ACHN (cell line): Measurements from ENCODE around the gene TLL1.

Experiments used
- DNase-seq: peaks from one replicate; pipeline ENCODE4 v3.0.0-alpha.2; 2015
- in situ Hi-C: cut with HindIII; loops from 2 replicates; pipeline ENCODE4 v1.10.0; 2017; ENCODE audit warnings: low sequenced_read_pairs, low pct_ligation_motif_present, low pct_unique_long_range_greater_than_20kb

Gene TLL1

DNA sequence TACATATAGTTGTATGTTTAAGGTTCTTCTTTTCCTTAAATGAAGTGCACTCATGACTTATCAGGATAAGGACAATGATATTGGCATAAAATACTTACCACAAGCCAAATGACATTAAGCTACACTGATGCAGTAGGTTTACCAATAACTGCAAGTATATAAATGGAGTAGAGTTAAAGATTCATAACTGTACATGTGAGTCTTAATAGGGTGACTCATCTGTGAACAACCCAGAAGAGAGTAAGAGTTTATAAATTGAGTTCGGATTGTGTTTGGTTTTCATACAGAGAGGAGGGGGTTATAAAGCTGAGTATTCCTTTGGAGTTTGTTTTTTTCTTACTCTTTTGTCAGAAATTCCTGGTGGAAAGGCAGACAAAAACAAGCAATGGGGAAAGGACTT, 144.8 kb downstream of the TLL1 start:
- DNase-seq, result no peak
- in situ Hi-C loops, result no loop called here

DNA sequence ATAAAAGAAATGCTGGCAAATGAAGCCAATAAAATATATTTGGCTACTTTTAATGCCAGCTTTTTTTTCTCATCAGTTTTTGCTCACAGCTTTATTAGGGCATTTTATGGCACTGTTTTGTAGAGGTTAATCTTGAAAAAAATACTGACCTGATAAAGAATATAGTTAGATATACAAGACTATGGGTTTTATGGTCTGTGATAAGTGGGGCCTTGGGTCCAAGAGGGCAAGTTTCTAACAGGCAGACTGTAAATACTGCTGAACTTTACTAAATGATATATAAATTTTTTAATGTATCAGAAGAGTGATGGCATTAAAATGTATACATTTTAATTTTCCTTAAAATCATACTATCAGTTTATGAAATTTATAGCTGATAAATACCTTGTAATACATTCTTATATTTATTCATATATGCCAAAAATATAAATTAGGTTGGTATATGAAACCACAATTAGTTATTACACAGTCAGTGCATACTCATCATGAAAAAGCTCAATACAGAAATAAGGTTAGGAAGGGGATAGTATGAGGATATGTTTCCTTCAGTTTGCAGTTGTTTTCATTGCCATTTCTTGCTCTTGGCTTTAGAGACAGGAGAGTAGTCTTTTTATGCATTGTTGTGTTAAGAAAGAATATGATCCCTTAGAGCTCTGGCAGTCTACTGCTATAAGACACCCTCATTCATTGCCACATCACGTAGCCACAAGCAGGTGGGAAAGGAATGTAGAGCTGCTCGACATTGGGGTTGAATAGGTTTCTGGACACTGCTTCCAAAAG, 146.6 kb downstream of the TLL1 start:
- no peak for DNase-seq
- in situ Hi-C loops, result no loop called here

DNA sequence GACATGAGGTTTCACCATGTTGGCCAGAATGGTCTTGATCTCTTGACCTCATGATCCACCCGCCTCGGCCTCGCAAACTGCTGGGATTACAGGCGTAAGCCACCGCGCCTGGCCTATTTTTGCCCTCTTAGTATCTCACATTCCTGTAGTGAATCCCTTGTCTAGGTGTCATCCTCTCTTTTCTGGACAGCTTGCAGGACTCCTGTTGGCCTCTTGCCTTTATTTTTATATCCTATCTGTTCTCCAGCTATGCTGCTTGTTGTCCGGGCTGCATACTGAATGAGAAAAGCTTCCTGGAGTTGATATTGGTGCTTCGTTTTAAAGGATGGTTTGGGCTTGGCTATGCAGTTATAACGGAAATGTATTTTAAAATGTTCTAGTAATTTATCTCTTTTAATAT, 148.6 kb downstream of the TLL1 start:
- in situ Hi-C loops, result no loop called here
- no peak for DNase-seq

DNA sequence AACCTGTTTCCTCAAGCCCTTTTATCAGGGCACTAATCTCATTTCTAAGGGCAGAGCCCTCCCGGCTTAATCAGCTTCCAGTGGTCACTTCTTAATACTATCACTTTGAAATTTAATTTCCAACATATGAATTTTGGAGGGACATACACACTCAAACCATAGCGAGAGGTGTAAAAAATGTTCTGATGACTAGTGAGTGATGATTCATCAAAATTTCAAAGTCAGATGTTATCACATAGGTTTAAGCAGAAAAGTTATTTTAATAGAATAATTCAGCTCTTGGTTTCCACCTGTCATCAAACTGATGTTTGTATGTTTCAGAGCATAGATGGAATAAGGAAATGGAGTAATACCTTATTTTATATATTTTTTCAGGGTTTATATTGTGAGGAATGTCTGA, 161.9 kb downstream of the TLL1 start:
- in situ Hi-C loops, result no loop called here
- no peak for DNase-seq

DNA sequence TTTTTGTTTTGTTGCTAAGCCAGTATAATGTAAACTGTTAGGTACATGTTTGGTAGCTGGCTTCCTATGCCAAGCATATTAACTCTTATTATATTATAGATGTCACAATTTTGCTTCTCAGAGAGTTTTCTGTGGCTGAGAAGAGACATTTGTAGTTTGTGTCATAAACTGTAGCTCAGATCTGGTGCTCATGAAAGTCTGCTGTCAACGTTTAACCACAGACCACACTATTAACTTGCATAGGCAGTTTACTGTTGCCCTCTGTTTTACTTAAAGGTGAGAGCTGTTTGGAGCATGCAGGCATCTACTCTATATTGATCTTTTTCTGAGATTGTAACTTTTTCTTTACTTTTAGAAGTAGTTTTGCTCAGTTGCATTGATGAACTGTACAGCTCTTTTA, 166.8 kb downstream of the TLL1 start:
- no peak for DNase-seq
- in situ Hi-C loops, result no loop called here

DNA sequence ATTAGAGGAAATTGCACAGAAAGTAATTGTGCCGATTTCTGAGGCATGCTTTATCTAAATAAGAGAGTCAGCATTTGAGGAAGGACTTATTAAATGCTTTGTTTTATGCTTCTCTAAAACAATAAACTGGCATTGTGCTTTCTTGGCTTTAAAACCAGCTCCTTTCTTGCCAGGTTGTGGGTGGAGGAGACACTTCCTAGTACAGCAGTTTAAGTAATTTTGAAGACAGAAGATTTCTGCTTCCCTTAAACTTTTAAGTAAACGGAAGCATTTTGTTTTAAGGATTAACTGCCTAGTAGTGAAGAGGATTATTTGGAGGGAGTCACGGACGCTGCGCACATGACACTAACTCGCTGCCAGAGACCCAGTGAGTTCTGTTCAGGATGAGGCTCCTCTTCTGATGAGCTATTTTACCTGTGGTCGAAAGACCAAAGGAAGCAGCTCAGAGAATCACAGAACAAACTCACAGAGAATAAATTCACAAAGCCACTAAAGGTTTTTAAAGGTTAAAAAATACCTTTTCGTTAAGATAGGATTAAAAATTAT, 169.5 kb downstream of the TLL1 start:
- in situ Hi-C loops, result no loop called here
- no peak for DNase-seq

DNA sequence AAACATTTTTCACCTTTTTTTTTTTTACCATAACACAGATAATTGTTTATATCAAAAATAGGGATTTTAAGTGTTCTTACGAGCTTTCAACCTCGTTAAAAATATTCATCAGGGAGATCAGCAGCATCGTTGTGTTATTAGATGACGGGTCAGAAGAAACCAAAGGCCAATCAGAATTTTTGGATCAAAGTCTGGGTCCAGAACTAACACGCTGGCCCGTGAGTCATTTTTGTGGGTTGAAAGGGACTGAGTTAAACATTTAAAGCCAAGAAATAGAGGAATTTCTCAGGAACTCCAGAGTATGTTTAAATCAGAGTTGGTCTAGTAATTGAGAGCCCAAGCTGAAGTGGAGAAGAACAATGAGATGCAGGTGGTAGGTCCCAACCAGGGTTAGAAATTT, 170.8 kb downstream of the TLL1 start:
- no peak for DNase-seq

DNA sequence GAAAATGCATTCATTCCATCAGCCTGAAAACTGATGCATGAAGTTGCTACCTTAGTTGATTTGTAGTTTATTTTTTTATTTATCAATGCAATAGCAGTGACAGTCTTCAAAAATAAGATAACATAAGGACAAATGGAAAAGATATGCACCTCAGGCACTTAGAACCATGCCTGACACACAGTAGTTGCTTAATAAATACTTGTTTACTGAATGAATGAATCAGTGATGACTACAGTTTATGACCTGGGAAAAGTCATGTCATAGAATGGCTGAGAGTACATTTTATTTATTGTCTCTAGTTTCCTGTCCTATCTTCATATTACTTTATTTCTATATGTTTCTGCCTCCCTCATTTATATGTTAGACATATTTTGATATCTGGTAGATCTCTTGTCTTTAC, 171.8 kb downstream of the TLL1 start:
- DNase-seq, result no peak
- in situ Hi-C loops, result no loop called here

More for the DNA sequence above, 170.8 kb downstream of the TLL1 start:
- in situ Hi-C loops, result no loop called here

DNA sequence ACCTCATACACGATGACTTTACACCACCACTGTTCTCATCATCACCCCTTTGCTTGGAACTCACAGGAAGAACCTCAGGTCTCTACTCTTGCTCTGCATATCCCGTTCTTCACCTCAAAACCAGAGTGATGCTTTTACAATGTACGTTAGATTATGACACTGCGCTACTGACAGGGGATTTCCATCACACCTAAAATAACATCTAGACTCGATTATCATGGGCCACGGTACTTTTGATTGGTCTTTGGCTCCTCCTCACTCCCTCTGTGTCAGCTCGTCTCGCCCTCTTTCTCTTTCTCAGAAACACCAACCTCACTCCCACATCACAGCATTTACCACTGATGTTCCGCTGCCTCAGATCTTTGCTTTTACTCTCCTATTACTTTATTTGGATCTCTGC, 172.4 kb downstream of the TLL1 start:
- no peak for DNase-seq

DNA sequence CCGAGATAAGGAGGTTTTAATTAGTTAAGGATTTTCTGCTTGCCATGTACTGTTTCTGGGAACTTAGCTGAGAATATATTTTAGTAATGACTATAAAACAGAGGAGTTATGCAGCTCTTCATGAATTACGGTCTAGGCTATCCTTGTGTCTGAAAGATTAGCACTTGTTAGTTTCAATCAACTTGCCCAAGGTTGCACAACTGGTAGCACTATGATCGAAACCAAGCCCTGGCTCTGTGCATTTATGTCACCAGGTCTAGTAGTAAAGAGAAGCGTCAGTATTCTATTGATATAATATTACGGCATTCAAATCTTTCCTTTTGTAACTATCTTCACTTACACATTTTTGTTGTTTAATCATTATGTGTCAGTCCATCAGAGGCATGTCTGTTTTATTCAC, 176.0 kb downstream of the TLL1 start:
- DNase-seq, result no peak
- in situ Hi-C loops, result no loop called here

More for the DNA sequence above, 172.4 kb downstream of the TLL1 start:
- in situ Hi-C loops, result no loop called here

DNA sequence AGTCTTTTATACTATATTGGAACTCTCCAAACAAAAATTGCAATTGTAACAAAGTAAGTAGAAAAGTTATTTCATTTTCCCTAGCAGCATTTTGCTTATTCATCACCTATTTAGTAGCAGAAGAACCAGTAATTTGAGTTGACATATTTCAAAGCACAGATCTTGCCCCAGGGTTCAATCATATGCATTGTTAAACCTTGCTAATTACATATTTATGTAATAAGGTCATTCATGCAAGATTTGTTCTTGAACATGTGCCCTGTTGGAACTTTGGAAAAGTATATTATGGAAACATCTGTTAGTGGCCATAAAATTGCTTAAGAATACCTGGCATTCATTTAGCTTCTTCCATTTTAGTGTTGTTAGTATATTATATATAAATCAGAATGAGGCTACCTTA, 191.7 kb downstream of the TLL1 start:
- no peak for DNase-seq
- in situ Hi-C loops, result no loop called here

DNA sequence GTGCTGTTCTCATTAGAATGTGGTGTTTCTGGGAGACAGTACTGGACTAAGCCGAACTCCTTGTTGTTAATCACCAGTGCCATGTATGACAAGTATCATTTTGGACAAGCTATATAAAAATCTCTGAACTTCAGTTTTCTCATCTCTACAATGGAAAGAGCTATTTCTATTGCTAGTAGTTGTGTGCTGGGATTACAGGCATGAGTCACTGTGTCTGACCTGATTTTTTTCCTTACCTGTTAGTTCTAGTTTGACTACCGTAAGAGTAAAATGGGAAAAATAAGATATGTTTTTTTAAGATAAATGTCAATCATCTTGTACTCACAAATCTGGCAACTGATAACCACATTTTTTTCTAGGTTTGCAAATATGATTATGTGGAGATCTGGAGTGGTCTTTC, 192.3 kb downstream of the TLL1 start:
- in situ Hi-C loops, result no loop called here
- no peak for DNase-seq

DNA sequence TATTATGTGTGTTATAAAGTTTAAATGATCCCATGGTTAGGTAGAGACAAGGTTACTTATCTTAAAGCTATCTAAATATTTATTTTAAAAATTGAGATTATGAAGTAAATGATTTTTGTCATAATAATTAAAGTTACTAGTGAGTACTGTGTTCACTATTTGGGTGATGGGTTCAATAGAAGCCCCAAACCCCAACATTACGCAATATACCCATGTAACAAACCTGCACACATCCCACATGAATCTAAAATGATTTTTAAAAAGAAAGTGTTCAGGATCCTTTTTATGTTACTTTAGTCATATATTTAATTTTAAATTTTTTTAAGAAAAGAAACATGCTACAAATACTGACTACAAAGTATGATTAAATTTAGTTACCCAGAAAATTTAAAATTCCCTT, 193.9 kb downstream of the TLL1 start:
- in situ Hi-C loops, result no loop called here
- DNase-seq, result no peak

DNA sequence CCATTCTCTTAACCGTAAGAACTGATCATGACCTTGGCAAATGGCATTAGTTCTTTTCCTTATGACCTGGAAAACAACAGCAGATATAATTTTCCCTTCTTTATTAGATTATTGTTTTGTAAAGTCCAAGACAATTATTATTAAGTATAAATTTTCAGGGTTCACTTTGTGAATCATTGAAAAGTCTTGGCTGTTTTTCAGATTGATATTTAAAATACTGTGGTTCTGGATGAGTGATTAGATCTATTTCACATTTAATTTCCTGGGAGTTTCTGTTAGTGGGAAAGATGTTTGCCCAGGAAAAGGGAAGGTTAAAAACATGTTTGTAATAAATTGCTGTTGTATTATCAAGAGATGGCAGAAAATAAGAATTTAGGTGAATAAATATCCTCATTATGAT, 194.9 kb downstream of the TLL1 start:
- DNase-seq, result no peak
- in situ Hi-C loops, result no loop called here

DNA sequence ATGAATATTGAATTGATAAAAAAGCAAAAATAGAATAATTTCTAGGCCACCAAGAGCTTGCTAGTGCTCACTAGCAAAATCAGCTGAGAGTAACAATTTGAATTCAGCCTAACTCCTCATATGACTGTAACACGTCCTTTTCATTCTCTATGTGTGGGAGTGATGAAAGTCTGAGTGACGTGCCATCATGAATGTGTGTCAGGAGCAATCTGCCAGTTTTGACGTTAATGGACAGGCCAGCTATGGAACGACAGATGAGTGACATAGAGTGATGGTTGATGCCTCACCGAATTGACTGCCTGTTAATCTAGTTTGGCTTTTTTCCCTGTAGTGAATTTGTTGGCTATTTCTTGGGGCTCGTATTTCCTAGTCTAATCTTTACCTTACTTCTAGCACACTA, 200.7 kb downstream of the TLL1 start:
- in situ Hi-C loops, result no loop called here

DNA sequence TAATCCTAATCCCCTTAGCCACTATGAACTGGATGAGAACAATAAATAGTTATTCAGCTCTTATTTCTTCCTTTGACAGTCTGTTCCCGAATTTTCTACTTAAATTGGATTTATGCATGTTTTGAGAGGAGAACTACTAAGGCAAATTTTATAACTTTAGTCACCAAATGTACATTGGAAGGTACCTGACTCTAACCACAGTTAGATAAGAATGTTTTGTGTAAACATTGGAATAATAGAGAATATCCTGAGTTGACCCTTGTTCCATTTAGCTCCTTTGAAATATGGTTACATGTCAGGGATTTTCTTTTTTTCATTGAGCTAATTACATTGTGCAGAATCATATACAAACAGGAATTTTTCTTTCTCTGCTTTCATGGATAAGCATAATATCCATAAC, 202.6 kb downstream of the TLL1 start:
- DNase-seq, result no peak
- in situ Hi-C loops, result no loop called here

More for the DNA sequence above, 200.7 kb downstream of the TLL1 start:
- no peak for DNase-seq

DNA sequence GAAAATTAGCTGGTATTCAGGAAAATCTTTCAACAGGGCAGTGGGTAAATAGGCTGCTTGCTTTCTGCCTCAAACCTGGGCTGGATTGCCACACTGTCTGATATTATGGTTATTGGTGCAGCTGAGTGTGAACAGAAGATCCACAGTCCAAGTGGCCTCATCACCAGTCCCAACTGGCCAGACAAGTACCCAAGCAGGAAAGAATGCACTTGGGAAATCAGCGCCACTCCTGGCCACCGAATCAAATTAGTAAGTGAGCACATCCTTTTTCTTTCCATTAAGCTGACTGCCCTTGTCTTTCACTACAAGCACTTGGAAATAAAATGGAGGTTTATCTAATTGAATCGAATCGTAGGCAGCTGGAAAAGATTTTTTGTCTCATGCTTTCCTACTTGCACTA, 204.7 kb downstream of the TLL1 start:
- in situ Hi-C loops, result no loop called here
- DNase-seq, result no peak

DNA sequence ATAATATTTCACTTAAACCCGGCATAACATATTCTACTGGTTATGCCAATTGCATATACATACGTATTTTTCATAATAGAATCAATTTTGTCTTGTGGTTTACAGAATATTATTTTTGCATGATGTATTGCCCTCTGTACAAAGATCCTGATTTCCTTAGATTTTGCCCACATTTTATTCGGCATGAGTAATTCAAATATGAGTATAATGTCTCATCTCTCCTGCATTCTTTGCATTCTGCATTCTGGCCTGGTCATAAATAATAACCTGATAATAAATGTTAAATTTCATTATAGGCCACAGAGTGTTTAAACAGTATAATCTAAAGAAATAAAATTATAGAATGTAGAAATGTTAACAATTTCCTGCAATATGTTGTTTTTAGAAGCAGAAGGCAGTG, 205.3 kb downstream of the TLL1 start:
- no peak for DNase-seq
- in situ Hi-C loops, result no loop called here

DNA sequence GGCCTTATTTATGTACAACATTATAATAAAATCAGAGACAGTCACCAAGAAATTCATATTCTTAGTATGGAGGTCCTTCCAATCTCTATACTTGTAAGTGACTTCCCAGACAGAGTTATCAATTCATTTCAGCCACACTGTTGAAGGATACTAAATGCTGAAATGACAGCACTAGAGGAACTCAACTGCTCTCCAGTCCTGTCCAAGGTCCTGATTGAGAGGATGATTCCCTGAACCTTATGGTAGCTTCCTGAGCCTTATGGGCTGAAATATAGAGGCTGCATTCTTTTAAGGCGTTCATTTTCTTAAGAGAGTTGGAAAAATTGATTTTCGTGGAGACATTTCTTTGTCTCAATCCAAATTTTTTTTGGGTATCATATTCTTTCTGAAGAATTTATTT, 205.9 kb downstream of the TLL1 start:
- peak; percentile 4 for DNase-seq
- in situ Hi-C loops, result no loop called here

DNA sequence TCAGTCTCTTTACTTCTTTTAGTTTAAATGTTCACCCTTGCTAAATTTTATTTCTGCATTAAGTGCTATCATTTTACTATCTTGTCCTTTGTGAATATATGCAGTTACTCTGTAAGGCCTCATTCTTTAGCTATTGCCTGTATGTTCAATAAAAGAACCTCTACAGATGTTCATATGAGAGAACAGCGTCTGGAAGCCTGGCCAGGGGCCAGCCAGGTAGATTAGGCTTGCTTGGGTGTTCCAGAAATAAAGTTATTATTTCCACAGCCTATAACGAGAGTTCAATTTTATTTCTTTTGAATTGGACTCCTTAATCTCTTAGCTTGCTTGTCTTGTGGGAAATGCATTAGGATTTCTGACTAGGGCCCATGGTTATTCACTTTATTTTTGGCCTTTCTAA, 214.5 kb downstream of the TLL1 start:
- in situ Hi-C loops, result no loop called here
- no peak for DNase-seq

DNA sequence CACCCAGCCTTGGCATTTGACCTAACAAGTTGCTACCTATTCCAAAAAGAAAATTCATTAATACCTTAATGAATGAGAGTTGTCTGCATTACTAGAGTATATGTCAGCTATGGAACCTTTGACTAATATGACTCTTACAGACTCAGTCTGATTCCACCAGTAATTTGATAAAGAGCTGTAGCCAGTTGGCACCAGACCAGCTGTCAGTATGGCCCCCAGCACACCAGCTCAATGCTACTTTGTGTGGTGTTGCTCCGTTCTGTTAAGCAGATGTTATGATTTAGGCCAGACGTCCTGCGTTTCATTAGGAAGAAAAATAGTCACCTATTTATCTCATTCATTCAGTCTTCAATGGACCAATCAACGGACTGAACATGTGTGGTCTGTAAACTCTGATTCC, 215.5 kb downstream of the TLL1 start:
- no peak for DNase-seq
- in situ Hi-C loops, result no loop called here
